HG03575 (cell line): ENCODE data around the gene HMCN2.
"Not testable (repeated sequence)": the region's sequence is repeated elsewhere in the genome, so short reads cannot be mapped to it uniquely, and the experiment has no call there.

ENCODE experiments used
- ATAC-seq: cut with Tn5 transposase; IDR thresholded peaks from one replicate; pipeline ENCODE4 v1.9.1; 2021; ENCODE audit not compliant: unreplicated experiment, insufficient number of reproducible peaks, low FRiP score; ENCODE audit errors: extremely low read depth

Gene HMCN2

GRCh38 chr9:130338891-130339290 lies 73.3 kb downstream of the HMCN2 start:
- ATAC-seq, result not testable (repeated sequence)

- no peak for ATAC-seq
Observed at GRCh38 chr9:130339306-130339705, 73.7 kb downstream of the HMCN2 start.

GRCh38 chr9:130340011-130340410 lies 74.5 kb downstream of the HMCN2 start:
- no peak for ATAC-seq

- not testable (repeated sequence) for ATAC-seq
Observed at GRCh38 chr9:130340557-130340956, 75.0 kb downstream of the HMCN2 start.

- no peak for ATAC-seq
Observed at GRCh38 chr9:130341128-130341527, 75.6 kb downstream of the HMCN2 start.

GRCh38 chr9:130341839-130342713 lies 76.5 kb downstream of the HMCN2 start:
- no peak for ATAC-seq

GRCh38 chr9:130342714-130343085 lies 77.1 kb downstream of the HMCN2 start:
- no peak for ATAC-seq

- no peak for ATAC-seq
Observed at GRCh38 chr9:130343445-130343918, 77.9 kb downstream of the HMCN2 start.

- ATAC-seq, result no peak
Observed at GRCh38 chr9:130344366-130344765, 78.8 kb downstream of the HMCN2 start.

GRCh38 chr9:130345009-130345896 lies 79.7 kb downstream of the HMCN2 start:
- ATAC-seq, result no peak

GRCh38 chr9:130345897-130346385 lies 80.4 kb downstream of the HMCN2 start:
- no peak for ATAC-seq

GRCh38 chr9:130346431-130346830 lies 80.9 kb downstream of the HMCN2 start:
- no peak for ATAC-seq

- ATAC-seq, result no peak
Observed at GRCh38 chr9:130347036-130347435, 81.5 kb downstream of the HMCN2 start.

- no peak for ATAC-seq
Observed at GRCh38 chr9:130347931-130348330, 82.4 kb downstream of the HMCN2 start.

GRCh38 chr9:130348341-130348740 lies 82.8 kb downstream of the HMCN2 start:
- no peak for ATAC-seq

- ATAC-seq, result no peak
Observed at GRCh38 chr9:130348881-130349280, 83.3 kb downstream of the HMCN2 start.

GRCh38 chr9:130349398-130349797 lies 83.8 kb downstream of the HMCN2 start:
- no peak for ATAC-seq

- no peak for ATAC-seq
Observed at GRCh38 chr9:130351343-130351742, 85.8 kb downstream of the HMCN2 start.

GRCh38 chr9:130352081-130352480 lies 86.5 kb downstream of the HMCN2 start:
- ATAC-seq, result no peak
